CD14-positive monocyte (primary cell): ENCODE measurements around the gene KDM4C. TPM values are rescaled to one million over a fixed set of nuclear protein-coding genes. Genes with fewer than 3 reads are reported as not detected.

ENCODE experiments used
- DNase-seq, 3 donors: peaks; one replicate each; pipeline ENCODE4 v3.0.0-alpha.2; 2011 to 2022
- H2AFZ ChIP-seq: 2 replicates; pipeline ENCODE4 v1.6.0; 2012; ENCODE audit warnings: mild to moderate bottlenecking, low read depth, low read length, inconsistent platforms; ENCODE audit not compliant: insufficient read depth, poor library complexity, severe bottlenecking
- H3K27ac ChIP-seq, 2 donors: 1 replicate in 1 of 2; 2 replicates in 1 of 2; pipeline ENCODE4 v1.5.1; 2012 to 2013; ENCODE audit warnings: low read length in 2 of 2, control low read depth in 1 of 2, inconsistent platforms in 1 of 2, low read depth in 1 of 2, mild to moderate bottlenecking in 1 of 2
- H3K27me3 ChIP-seq, 2 donors: one replicate each; pipeline versions ENCODE4 v1.6.0 to v1.6.1; 2011 to 2013; ENCODE audit warnings: low read length in 2 of 2; ENCODE audit not compliant: control insufficient read depth in 2 of 2, insufficient read depth in 2 of 2
- H3K36me3 ChIP-seq, 2 donors: replicated peaks in 1 of 2; 1 replicate in 1 of 2; 2 replicates in 1 of 2; pipeline versions ENCODE4 v1.5.1 to v1.6.1; 2012 to 2013; ENCODE audit warnings: low read length in 2 of 2, control low read depth in 1 of 2, inconsistent platforms in 1 of 2, mild to moderate bottlenecking in 1 of 2; ENCODE audit not compliant: insufficient read depth in 2 of 2, control insufficient read depth in 1 of 2
- H3K4me1 ChIP-seq, 2 donors: 1 replicate in 1 of 2; 2 replicates in 1 of 2; pipeline versions ENCODE4 v1.5.1 to v1.6.1; 2012 to 2013; ENCODE audit warnings: low read length in 2 of 2, control low read depth in 1 of 2, inconsistent platforms in 1 of 2, mild to moderate bottlenecking in 1 of 2, moderate library complexity in 1 of 2; ENCODE audit not compliant: insufficient read depth in 2 of 2, control insufficient read depth in 1 of 2
- H3K4me2 ChIP-seq: replicated peaks from 2 replicates; pipeline ENCODE3; 2012; ENCODE audit warnings: low read length, moderate library complexity, mild to moderate bottlenecking; ENCODE audit not compliant: poor library complexity, severe bottlenecking; ENCODE audit errors: extremely low read depth
- H3K4me3 ChIP-seq, 3 experiments: fragments of 200-600 bp in 1 of 3; sonication (generic) in 1 of 3; replicated peaks in 1 of 3; 1 replicate in 2 of 3; 2 replicates in 1 of 3; pipeline ENCODE4 v1.5.1; 2011 to 2013; ENCODE audit warnings: low read length in 3 of 3, mild to moderate bottlenecking in 3 of 3, control low read depth in 2 of 3, low read depth in 2 of 3, inconsistent platforms in 1 of 3, moderate library complexity in 1 of 3
- H3K79me2 ChIP-seq: 2 replicates; pipeline ENCODE4 v1.6.0; 2012; ENCODE audit warnings: mild to moderate bottlenecking, control low read depth, inconsistent platforms, low read length, moderate library complexity; ENCODE audit not compliant: insufficient read depth
- H3K9ac ChIP-seq: 2 replicates; pipeline ENCODE4 v1.6.0; 2017; ENCODE audit warnings: low read length, mild to moderate bottlenecking; ENCODE audit not compliant: insufficient read depth, poor library complexity, severe bottlenecking
- H3K9me3 ChIP-seq, 2 donors: replicated peaks in 1 of 2; 1 replicate in 1 of 2; 2 replicates in 1 of 2; pipeline versions ENCODE4 v1.5.1 to v1.6.1; 2012 to 2013; ENCODE audit warnings: low read length in 2 of 2, control low read depth in 1 of 2; ENCODE audit not compliant: control insufficient read depth in 1 of 2, insufficient read depth in 1 of 2
- H4K20me1 ChIP-seq: 2 replicates; pipeline ENCODE4 v1.6.0; 2012; ENCODE audit warnings: mild to moderate bottlenecking, low read length, control low read depth, moderate library complexity; ENCODE audit not compliant: insufficient read depth
- H3K27ac Mint-ChIP-seq, 7 donors: one replicate each; pipeline ENCODE4 v1.8.0; 2020; ENCODE audit warnings: mild to moderate bottlenecking in 7 of 7, mixed read lengths in 7 of 7, moderate library complexity in 6 of 7, inconsistent platforms in 2 of 7
- H3K27me3 Mint-ChIP-seq, 3 donors: one replicate each; pipeline ENCODE4 v1.8.0; 2021 to 2022; ENCODE audit warnings: low read depth in 3 of 3, mild to moderate bottlenecking in 3 of 3, mixed read lengths in 3 of 3, moderate library complexity in 3 of 3, inconsistent platforms in 1 of 3
- H3K36me3 Mint-ChIP-seq, 2 donors: one replicate each; pipeline ENCODE4 v1.8.0; 2020; ENCODE audit warnings: mixed read lengths in 2 of 2, inconsistent platforms in 1 of 2, mild to moderate bottlenecking in 1 of 2
- H3K4me1 Mint-ChIP-seq: one replicate; pipeline ENCODE4 v1.8.0; 2020; ENCODE audit warnings: mild to moderate bottlenecking, mixed read lengths
- H3K4me3 Mint-ChIP-seq, 2 donors: one replicate each; pipeline ENCODE4 v1.8.0; 2020; ENCODE audit warnings: mild to moderate bottlenecking in 2 of 2, mixed read lengths in 2 of 2, moderate library complexity in 1 of 2
- H3K9me3 Mint-ChIP-seq, 7 donors: one replicate each; pipeline ENCODE4 v1.8.0; 2020 to 2022; ENCODE audit warnings: mixed read lengths in 7 of 7, mild to moderate bottlenecking in 6 of 7, moderate library complexity in 6 of 7, inconsistent platforms in 2 of 7
- CTCF ChIP-seq: fragments of 200-600 bp; IDR thresholded peaks from one replicate; pipeline ENCODE4 v1.8.0; 2022; ENCODE audit warnings: antibody characterized with exemption, mild to moderate bottlenecking
- WGBS: methylation state at CpG from one replicate; pipeline ENCODE4 v1.1.5; 2013; ENCODE audit warnings: missing lambda C conversion rate; ENCODE audit not compliant: insufficient coverage; 5-methylcytosine and 5-hydroxymethylcytosine counted together
- intact Hi-C, 2 donors: fragments of 100-400 bp; cut with micrococcal nuclease; formaldehyde crosslinking; loops; one replicate each; pipeline versions ENCODE4 v1.15.0 to v1.15.1; 2023
- polyA plus RNA-seq, 3 donors: library from polyadenylated mRNA; depleted of rRNA in 1 of 3; unstranded in 2 of 3; stranded (reverse) in 1 of 3; fragments of 300-500 nt in 2 of 3; fragments of >200 nt in 1 of 3; fragmentation: Illumina TruSeq in 2 of 3; gene quantifications; 1 replicate in 2 of 3; 2 replicates in 1 of 3; pipeline ENCODE4 v1.2.3, GENCODE V29; 2012 to 2021

Gene KDM4C
- polyA plus RNA-seq, 3 donors, result 15.2 to 36.2 (median 17.1) TPM

- no peaks in the 10 kb centered on the region for H3K9me3 Mint-ChIP-seq
- Histone ChIP-seq H3K4me1 (peaks cover 0 to 13% of the 10 kb centered on the region in 2 donors), H3K4me3 (no peak overlapping the region), H2AFZ (no peak overlapping the region), H3K4me2 (no peak overlapping the region), H3K27me3 (no peaks in the 10 kb centered on the region), H3K79me2 (no peaks in the 10 kb centered on the region), H4K20me1 (peaks cover 61% of the 10 kb centered on the region), H3K9ac (no peak overlapping the region), H3K27ac (no peak overlapping the region), H3K36me3 (peaks cover 0 to 6% of the 10 kb centered on the region in 2 donors), H3K9me3 (no peaks in the 10 kb centered on the region)
- peaks cover 21% of the 10 kb centered on the region for H3K4me1 Mint-ChIP-seq
- peaks cover 13 to 15% of the 10 kb centered on the region in 2 donors for H3K36me3 Mint-ChIP-seq
- DNase-seq, result no peak
- intact Hi-C loops, result no loop called here
- no peak overlapping the region for H3K4me3 Mint-ChIP-seq
- TF ChIP-seq CTCF, result no peak
- H3K27me3 Mint-ChIP-seq, result no peaks in the 10 kb centered on the region
- no peak overlapping the region for H3K27ac Mint-ChIP-seq
- WGBS, result 90% methylated on average over 1 of the region's 1 CpG
Measured at GRCh38 chr9:6909181-6909580, 151.4 kb downstream of the KDM4C start.

- Mint-ChIP-seq H3K36me3 (peaks cover 8 to 9% of the 10 kb centered on the region in 2 donors), H3K4me1 (peaks cover 21% of the 10 kb centered on the region), H3K27ac (no peak overlapping the region), H3K4me3 (no peak overlapping the region), H3K9me3 (no peaks in the 10 kb centered on the region), H3K27me3 (no peaks in the 10 kb centered on the region)
- H3K79me2 ChIP-seq, result no peaks in the 10 kb centered on the region
- no peaks in the 10 kb centered on the region for H3K36me3 ChIP-seq
- peaks cover 69% of the 10 kb centered on the region for H4K20me1 ChIP-seq
- no peak overlapping the region for H3K4me2 ChIP-seq
- peak; percentile 30 for TF ChIP-seq CTCF
- no peak overlapping the region for H2AFZ ChIP-seq
- DNase-seq, result no peak
- H3K27ac ChIP-seq, result no peak overlapping the region
- peaks cover 0 to 13% of the 10 kb centered on the region in 2 donors for H3K4me1 ChIP-seq
- no peaks in the 10 kb centered on the region for H3K9me3 ChIP-seq
- no peaks in the 10 kb centered on the region for H3K27me3 ChIP-seq
- intact Hi-C loops, result no loop called here
- no CpG with 5 or more reads among the region's 2 CpGs for WGBS
- H3K9ac ChIP-seq, result no peak overlapping the region
- no peak overlapping the region for H3K4me3 ChIP-seq
Measured at GRCh38 chr9:6910032-6910431, 152.3 kb downstream of the KDM4C start.
